HG03565 (cell line): ENCODE results near the gene IRF2BPL.

Source experiments
- ATAC-seq: cut with Tn5 transposase; IDR thresholded peaks from one replicate; pipeline ENCODE4 v1.9.1; 2021; ENCODE audit warnings: mild to moderate bottlenecking, moderate library complexity; ENCODE audit not compliant: unreplicated experiment

Gene IRF2BPL

DNA sequence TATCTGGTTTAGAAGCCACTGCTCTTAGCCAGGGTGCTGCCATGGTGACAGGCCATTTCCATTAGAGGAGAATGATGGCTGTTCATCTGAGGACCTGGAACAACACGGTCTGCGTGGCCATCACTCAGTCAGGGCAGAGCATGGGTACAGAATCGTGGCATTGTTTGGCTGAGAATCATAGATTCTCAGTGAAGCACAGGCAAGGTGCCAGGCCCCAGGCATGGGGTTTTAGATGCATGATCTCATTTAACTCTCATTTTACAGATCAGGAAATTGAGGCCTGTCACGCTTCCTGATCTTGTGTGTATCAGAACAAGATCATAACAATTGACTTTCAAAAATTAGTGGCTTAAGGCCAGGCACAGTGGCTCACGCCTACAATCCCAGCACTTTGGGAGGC is 26.8 kb upstream of the IRF2BPL start:
- no peak for ATAC-seq

DNA sequence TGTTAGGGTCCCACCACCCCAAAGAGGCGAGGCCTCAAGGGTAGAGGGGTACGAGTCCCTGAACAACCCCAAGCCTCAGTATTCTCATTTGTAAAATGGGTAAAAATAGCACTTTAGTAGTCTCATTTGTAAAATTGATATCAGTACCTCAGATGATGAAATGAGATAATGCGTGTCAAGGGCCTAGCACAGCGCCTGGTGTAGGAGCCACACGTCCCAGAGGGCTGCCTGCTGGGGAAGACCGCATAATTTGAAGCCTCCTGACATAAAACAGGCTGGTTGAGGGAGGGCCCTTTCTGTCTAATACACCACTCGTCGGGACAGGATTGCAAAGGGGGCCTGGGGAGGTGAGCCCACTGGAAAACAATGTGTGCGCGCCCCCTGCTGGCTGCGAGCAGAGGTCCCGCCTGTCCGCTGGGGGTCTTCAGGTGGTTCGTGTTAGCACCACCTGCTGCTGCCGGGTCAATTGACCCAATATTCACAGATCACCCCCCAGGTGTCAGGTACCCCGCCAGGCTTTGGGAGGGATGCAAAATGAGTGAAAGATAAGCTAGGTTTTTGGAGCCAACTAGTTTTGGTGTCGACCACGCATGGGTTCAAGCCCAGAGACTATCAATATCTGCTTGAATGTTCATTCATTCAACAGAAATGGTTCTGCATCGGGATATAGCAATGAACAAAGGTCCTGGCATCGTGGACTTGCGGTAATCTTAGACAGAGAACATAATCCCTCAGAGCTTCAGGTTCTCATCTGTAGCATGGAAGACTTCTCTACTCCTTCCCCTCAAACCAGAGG is 24.7 kb upstream of the IRF2BPL start:
- peak; percentile 46 for ATAC-seq

DNA sequence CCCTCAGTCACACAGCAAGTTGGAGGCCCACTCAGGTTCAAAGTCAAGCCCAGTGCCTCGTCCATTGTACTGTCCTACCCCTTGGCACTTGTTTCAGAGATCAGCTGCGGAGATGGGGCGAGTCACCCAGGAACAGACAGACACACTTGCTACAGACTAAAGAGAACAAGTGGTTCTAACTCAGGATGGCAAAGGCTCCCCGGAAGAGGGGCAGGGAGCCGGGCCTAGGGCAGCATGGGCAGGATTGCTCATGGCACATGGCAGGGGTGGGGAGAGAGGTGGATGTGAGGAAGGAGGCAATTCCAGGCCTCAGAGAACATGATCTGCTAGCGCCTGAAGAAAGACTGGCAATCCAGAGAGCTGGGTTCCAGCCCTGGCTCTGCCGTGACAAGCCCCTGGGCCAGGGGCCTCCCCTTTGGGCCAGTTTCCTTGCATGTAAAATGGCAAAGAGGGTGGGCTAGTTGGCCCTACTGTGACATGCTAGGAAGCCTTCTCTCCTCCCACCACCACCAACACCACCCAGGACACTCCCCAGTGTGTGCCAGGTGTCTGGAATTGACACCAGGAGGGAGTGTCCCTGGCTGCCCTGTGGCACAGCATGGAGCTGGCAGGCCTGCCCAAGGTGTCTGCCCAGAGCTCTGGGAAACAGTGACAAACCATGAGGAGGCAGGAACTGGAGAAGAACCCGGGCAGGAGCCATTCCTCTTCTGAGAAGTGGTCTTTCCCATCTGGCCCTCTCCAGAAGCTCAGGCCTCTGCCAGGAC is 24.0 kb upstream of the IRF2BPL start:
- ATAC-seq, result no peak

DNA sequence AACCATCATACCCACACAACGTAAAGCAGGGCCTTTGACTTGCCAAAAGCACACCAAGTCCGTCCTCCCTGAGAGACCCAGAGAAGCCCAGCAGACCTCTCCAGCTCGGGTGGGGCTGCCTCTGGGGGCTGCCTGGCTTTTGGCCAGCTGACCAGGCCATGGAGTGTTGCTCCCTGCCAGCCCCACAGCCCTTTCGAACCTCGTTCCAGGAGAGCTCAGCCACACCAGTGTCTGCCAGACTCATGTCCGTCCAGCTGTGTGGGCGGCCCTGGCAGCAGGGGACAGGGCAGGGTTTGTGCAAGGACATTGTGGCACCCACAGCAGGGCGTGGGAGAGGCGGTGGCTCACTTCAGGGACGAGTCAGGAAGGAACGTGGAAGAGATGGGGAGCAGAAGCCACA is 22.6 kb upstream of the IRF2BPL start:
- no peak for ATAC-seq

DNA sequence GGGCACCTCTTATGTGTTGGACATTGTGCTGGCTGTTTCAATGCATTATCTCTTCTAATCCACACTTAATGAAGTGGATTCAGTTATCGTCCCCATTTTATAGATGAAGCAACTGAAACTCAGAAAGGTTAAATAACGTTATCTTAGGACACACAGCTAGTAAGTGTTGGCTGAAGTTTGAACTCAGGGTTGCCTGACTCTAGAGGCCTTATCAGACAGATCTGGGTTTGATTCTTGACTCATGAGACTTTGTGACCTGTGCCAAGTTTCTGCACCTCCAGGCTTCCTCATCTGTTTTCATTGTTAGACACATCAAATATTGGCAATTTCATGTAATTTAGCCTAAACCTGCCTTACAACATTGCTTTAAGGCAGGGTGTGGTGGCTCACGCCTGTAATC is 18.2 kb upstream of the IRF2BPL start:
- ATAC-seq, result no peak

DNA sequence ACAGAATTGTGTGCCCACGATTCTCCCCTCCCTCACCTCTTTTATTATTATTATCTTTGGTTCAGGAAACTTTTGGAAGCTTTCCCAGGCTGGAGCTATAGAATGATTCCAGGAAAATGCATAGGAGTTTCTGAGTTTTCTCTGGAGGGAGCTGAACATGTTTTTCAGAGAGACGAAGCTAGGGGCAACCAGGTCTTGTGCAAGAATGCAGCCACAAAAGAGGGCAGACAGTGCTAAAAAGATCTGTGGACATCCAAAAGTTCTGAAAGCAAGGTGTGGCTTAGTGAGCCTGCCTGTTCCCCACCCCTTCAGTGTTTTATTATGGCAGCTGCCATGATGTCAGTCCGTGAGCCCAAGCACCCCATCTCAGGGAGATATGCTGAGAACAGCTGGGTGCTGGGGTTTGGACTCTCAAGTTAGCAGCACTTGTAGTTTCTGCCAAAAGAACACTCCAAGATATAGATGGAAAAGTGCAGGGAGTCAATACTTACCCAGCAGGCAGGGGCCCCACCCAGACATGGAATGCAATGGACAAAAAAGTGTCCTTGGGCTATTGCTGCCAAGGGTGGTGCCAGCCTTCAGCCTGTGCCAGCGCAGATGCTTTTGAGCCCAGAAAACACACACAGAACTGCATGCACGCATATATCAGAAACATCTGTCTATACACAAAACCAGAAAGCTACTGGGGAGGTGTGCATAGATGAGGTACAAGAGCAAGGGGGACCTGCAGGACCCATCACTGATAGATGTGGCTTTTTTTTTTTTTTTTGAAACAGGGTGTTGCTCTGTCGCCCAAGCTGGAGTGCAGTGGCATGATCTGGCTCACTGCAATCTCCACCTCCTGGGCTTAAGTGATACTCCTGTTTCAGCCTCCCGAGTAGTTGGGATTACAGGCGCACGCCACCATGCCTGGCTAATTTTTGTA is 17.0 kb upstream of the IRF2BPL start:
- no peak for ATAC-seq

DNA sequence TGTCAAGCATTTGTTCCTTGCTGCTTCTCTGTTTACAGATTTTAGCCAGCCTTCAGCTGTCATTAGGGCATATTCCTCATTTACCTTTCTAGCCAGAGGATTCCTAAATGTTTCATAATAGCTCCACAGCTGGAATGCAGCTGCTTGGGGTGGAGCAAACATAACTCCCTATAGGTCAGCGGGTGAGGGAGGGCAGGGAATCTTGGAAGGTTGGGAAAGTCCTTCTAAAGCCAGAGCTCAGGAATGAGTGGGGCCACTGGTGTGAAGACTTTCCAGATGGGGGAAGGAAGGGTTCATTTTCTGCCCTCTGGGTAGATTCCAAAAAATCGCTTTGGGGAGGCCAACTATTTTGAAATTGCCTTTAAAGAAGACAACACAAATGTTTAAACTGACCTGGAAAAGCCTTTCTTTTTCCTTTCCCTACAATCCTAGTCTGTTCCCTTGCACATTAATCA is 16.3 kb upstream of the IRF2BPL start:
- ATAC-seq, result no peak

DNA sequence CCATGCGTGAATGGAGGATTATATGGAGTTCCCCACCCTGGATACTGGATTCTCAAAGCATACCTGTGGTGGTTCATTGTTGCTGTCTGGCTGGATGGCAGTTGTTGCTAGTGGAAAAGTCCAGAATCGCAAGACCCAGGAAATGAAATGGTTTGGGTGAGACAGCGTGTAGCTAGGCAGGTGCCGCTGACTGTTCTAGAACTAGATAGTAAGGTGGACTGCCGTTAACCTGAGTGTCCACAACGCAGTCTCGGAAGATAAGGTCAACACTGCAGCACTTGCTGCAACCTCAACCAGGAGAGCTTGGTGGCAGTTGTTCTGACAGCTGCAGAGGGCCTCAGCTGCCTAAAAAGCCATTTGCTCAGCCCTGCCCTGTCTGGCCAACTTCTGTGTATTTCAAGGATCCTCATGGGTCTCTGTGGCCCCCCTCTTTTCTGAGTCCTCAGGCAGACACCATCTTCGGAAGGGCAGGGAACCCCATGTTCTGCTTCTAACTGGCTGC is 15.5 kb upstream of the IRF2BPL start:
- ATAC-seq, result no peak

DNA sequence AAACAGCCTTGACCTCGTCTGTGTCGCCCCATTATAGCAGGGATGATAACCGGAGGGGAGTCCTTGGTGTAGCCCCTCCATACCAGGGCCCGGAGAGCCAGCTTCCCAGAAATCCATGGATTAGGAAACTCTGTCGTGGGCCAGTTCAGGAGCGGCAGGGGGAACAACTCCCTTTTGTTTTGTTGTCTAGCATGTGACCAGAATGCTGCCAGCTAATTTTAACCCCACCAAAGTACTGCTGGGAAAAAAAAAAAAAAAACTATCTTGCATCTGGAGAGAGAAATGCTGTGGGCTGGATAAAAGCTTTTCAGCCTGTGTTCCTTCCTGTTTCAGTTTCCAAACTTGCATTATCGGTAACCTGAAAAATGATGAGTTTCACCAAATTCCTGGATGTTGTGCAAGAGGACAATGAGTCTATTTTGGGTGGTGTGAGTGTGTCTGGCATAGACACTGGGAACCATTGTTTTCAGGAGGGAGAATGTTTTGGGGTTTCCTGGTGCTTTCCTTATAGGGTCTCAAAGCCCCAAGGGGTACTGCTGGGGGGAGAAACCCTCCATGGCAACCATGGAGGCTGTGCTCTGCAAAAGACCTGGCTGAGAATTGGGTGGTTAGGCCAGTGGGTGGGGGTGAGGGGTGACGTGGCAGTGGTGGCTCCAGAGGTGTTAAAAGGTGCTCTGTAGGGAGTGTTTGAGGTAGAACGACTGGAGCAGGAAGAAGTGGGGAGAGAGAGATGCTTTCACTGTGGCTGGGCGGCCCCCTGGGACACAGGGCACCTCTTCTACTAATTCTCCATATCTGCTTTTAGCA is 14.9 kb upstream of the IRF2BPL start:
- ATAC-seq, result no peak

DNA sequence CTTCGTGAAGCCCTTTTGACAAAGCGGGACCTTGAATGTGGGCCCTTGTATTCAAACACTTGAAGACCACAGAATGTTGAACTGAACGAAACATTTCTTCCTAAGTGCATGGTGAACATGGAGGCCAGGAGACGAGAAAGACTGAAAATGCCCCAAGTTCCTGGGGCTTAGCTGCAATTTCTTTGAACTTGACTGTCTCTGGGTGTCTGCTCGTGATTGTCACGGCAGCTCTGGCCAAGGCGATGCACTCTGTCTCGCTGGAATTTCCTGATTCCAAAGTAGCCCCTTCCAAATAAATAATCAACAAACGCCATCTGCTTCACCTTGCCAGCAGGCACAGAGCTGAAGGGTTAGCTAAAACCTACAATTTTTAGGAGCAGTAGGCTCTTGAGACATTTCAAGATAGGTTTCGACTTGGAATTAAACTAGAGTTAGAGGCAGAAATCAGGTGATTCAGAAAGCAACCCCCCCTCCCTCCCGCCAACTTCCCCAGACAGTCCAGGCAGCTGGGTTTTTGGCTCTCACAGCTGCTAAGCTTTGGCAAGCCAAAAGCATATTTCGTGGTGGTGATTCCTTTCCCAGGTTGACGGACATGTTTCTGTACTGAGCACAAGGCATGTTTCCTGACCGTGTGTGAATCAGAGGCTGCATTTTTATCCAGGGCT is 13.5 kb upstream of the IRF2BPL start:
- no peak for ATAC-seq

DNA sequence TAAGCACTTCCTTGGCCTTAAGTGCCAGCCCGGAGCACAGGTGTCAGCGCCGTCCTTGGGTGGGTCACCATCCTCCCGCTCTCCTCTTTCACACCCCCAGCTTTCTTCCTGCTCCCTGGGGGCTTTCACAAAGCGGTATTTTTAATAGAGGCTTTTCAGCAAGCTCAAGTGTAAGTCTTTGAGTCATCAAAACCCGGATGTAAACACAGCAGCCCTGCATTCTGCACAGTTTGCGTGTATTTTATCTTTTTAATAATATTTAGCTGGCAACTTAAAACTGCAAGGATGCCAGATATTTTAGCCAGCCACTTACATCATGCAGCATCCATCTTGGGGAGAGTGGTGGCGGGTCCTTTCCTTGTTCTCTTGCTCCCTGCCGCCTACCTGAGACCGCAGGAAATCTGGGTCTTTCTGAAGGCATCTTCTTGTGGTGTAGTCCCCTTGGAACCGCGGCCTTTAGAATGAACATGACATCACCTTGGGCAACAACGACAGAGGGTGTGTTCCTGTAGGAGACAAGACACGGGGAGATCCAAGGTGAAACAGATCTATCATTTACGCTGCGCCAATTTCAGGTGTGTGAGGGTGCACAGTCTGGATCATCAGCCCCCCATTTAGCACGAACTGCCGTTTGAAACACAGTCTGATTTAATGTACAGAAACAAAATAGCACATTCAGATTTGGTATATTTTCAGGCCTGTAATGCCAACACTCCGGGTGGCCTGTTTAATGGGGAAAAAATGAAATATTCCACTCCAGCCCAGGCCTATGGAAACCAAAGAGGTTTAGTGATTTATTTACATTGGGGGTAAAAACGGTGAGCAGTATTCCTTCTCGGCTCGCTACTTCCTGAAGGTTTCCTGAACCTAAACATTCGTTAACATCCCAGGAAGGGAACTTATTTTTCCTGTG is 12.5 kb upstream of the IRF2BPL start:
- peak; percentile 10 for ATAC-seq

DNA sequence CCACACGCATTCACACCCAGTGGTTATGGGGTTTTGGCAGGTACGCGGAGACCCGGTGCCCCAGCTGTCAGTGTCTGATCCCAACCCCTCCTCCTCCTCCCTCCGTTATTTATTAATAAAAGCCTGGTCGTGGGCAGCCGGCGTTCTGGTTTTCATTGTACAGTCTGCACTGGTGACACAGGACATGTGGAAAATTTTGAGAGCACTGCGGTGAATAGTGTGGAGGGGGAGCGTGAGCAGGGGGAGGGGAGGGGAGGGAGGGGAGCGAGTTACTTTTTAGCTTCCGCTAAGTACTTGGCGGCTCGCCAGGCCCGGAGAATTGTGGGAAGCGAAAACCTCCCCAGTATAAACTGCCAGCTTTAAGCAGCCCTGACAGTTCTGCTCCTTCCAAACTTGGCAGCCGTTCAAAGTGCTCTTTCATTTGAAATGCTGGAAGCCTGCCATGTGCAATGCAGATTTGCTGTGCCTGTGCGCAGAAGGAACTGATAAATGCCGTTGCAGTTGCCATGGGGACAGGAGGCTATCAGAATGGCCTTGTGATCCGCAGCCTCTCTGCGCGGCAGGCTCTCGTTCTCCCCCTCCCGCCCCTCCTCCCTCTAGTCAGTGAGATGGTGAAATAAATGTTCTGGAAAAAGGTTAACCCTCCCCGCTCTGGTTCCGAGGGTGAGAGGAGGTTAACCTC is 11.7 kb upstream of the IRF2BPL start:
- peak; percentile 52 for ATAC-seq

DNA sequence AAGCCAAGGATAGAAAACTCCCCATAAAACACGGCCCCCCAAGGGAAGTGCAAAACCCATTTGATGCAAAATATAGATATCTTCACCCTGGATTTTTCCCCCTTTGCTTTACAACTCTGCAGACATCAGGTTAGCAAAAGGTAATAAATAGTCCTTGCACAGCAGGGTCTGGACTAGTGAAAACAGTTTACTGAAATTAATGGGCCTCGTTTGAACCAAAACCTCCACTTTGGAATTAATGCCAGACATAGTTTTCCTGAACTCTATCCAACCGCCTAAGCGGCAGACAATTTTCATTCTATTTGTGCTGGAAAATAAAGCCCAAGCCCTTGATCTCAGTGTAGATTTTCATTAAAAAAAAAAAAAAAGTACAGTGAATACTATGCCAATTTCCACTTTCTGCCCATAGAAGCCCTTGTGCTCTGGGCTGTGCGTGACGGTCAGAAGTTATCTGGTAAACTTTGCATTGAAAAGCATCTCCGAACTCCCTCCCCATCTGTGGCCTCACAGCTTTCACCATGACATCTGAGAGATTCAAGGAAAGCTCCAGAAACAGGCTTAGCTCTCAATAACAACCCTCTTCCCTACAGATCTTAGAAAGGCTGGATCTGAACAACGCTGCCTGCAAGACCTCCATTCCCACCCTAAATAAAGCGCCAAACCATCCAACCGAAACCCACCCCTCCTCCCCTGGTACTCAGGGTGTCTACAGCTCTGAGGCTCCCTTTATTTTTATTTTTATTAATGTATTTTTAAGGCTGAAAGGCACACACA is 11.0 kb upstream of the IRF2BPL start:
- no peak for ATAC-seq

DNA sequence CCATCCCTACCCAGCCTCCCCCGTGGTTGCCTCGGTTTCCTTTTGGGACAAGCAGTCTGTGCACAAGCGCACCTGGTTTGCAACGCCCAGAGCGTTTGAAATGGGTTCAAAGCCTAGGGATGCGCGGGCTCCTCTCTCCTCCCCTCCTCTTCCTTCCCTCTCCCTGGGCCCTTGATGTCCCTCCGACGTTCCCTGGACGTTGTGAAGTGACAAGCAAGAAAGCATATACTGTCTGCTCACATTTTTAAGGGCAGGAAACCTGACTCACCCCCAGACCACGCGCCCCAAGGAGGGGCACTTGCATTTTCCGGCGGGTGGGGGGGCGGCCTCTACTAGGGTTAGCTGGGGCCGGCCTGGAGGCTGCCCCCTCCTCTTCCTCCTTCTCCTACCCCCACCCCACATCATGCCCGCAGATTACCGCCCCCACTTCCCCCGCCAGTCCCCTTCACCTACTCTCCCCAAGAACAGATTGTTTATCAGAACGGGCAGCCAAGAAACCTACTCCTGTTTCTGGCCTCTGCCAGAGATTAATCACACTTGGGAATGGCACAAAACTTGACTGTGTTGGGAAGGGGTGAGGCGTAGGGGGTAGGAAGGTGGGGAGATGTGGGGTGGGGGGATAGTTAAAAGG is 9.5 kb upstream of the IRF2BPL start:
- no peak for ATAC-seq

DNA sequence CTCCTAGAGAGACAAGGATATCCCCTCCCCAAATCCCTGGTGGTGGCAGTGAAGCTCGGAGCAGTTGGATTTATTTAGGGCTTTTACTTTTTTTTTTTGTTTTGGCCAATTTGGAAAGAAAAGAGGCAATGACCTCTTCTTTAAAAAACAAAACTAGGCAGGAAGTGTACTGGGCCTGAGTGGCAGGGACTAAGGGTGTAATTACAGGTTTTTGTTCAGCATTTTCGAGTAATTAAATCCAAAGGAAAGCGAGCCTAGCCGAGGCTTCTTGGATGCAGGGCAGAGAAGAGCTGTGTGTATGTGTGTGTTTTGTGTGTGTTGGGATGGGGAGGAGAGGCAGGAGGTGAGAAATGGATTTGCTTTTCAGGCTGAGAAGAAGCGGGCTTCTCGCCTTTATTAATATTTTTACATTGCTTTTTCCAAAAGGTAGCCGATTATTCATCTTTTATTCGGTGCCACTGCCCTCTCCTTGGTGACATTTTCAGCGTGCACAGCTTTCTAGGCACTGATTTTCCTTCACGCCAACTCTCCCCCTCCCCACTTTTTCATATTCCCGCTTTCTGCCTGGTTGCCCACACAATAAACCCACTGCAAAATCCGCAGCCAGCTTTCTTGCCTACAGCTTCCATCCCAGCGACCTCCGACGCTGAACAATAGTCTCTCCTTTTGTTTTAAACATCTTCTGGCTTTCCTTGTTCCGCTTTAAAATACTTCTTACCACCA is 8.9 kb upstream of the IRF2BPL start:
- ATAC-seq, result no peak
